ENCODE measurements around the gene IMMP2L.

DNA sequence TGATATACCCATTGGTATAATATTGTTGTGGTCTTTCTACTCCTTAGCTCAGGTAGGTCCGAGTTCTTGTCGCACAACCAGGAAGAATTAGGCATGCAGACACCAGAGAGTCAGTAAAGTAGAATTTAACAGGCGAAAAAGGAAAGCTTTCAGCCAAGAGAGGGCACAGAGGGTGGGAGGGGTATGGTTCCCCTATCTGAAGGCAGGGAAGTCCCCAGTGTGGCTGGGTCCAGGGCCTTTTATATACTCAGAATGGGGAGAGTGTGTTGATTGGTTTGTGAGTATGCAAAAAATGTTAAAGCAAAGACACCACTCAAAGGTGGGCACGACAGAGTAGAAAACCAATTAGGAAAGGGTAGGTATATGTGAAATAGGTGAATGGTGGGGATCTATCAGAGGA is 53.9 kb downstream of the IMMP2L start:
- TF ChIP-seq, protein P1, sequence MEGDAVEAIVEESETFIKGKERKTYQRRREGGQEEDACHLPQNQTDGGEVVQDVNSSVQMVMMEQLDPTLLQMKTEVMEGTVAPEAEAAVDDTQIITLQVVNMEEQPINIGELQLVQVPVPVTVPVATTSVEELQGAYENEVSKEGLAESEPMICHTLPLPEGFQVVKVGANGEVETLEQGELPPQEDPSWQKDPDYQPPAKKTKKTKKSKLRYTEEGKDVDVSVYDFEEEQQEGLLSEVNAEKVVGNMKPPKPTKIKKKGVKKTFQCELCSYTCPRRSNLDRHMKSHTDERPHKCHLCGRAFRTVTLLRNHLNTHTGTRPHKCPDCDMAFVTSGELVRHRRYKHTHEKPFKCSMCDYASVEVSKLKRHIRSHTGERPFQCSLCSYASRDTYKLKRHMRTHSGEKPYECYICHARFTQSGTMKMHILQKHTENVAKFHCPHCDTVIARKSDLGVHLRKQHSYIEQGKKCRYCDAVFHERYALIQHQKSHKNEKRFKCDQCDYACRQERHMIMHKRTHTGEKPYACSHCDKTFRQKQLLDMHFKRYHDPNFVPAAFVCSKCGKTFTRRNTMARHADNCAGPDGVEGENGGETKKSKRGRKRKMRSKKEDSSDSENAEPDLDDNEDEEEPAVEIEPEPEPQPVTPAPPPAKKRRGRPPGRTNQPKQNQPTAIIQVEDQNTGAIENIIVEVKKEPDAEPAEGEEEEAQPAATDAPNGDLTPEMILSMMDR (IDR thresholded peaks at IDR 0.05), result no peak
- TF ChIP-seq POLR2A (IDR thresholded peaks at IDR 0.05), result no peak

Measured in uterus (tissue), 2 donors.